DMS 273 treated with DMSO at 0.1 percent for 48 hours (cell line): ENCODE measurements around the gene CD8B.

ENCODE experiments used
- DNase-seq: peaks from one replicate; lab custom pipeline; 2025; lab: John Stamatoyannopoulos, UW

The CD8B gene

GRCh38 chr2:86800856-86801567 is 60.7 kb downstream of the CD8B start:
- no peak for DNase-seq

DNA sequence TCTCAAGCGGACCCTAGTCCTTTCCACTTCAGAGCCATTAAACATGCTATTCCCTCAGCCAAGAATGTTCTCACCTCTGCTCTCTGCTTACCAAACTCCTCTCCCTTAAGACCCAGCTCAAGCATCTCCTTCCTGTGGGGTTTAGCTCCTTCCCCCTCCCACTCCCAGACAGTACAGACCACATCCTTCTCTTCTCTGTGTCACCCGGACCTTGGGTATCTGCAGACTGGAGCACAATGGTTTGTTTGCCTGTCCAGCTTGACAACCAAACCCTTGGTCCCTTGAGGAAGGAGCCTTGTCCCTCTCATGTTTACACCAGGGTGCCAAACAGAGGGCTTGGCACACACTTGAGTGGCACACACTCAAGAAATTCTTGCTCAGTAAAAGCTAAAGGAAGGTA is 66.8 kb downstream of the CD8B start:
- DNase-seq = no peak

DNA sequence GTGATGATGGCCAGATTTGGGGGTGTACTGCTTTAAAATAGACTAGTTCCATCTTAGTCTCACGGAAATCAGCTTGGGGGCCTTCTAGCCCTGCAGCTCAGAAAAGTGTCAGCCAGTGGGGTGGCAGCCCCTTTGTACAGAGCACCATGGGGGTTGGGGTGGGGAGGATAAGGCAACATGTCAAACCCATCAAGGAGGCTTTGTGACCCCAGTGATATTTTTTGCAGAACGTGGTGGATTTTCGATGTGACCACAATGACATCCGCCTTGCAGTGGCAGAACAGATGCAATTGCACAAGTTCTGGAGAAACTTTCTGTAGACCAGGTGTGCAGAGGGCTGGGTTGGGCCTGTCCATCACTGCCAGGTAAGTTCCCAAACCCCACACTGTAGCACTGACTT is 67.9 kb downstream of the CD8B start:
- no peak for DNase-seq

- no peak for DNase-seq
Observed at GRCh38 chr2:86791573-86791972, 70.1 kb downstream of the CD8B start.

DNA sequence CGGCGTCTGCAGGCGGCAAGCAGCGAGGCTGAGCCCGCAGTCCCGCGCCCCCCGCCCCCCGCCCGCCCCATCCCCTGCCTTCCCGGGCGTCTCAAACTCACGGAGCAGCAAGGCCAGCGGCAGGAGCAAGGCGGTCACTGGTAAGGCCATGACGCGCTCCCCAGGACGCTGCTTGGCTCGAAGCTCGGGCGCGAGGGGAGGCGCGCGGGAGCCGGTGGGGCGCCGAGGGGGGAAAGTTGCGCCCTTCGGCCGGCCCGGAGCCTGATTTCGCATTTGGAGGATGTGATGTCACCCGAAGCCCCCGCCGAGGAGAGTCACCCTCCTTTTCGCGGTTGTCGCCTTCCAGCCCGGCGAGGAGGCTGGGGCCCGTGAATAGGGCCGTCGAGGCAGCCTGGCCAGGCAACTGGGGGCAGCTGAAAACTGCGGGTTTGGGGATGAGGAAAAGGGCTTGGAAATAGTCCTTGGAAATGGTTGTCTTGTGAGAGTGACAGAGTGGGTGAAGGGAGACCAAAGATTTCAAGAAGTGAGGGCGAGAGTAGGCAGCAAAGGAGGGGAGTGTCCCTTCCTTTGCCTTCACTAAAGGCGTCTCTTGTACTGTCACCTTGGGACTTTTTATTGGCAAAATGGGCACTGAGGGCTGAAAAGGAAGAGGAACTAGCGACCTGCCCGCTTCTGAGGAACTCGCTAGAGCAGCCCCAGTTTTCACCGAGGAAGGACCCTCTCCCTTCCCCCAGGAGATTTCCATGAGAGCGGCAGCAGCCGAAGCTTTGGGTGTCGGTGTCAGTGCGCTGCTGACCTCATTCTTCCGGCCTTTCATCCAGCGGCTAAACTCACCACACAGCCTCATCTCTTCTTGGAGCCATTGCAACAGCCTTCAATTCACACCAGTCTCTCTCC is 70.8 kb downstream of the CD8B start, which contains the start of gene CD8A:
Gene CD8A (minus strand): TSS at position 238 of the 897 bp plus-strand sequence. CDS start 88 bp downstream, at position 150.
- no peak for DNase-seq

DNA sequence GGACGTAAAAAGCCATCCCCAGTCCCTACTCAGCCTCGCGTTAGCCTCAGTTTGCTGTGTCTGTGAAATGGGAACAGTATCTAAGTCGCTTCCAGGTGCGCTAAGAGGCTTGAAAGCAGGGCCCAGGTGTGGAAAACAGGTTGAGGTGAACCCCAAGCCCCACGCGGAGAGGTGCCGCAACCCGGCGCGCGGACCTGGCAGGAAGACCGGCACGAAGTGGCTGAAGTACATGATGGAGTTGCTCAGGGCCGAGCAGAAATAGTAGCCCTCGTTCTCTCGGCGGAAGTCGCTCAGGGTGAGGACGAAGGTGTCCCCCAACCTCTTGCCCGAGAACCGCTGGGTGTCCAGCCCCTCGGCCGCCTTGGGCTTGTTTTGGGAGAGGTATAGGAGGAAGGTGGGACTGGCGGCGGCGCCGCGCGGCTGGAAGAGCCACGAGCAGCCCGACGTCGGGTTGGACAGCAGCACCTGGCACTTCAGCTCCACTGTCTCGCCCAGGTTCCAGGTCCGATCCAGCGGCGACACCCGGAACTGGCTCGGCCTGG is 71.5 kb downstream of the CD8B start:
- DNase-seq = no peak

- no peak for DNase-seq
Observed at GRCh38 chr2:86789687-86790133, 72.0 kb downstream of the CD8B start.

GRCh38 chr2:86788881-86789686 is 72.6 kb downstream of the CD8B start:
- no peak for DNase-seq

GRCh38 chr2:86788165-86788564 is 73.5 kb downstream of the CD8B start:
- no peak for DNase-seq

DNA sequence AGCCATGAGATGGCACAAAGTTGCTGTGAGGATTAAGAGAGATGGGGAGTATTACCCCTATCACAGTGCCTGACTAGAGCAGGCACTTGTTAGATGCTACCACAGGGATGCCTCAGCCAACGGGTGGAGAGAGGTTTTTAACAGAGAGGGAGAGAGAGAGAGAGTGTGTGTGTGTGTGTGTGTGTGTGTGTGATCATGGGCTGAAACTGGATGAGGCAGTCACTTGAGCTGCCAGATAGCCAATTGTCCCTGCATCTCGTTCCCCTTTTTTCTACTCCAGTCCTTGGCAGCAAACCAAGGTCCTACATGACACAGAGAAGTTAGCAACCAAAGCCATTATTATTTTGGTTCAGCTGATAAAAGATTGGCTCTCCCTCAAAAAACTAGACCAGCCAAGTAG is 74.0 kb downstream of the CD8B start:
- DNase-seq = no peak

- DNase-seq = no peak
Observed at GRCh38 chr2:86786001-86786536, 75.6 kb downstream of the CD8B start.

DNA sequence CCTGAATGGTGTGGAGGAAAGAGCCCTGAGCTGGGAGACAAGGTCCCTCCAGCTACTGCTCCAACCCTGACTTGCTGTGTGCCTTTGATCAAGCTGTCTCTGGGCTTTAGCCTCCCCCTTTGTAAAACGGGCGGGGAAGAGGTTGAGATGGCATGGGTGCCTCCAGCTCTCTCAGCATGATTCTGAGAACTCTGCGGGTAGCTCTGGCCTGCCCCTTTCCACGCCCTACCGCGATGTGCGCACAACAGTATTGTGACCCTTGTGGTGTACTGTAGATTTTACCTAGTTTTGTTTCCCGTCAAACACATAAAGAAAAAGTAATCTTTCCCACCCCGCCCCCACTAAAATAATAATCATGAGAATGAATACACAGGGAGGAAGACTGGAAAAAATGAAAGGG is 76.2 kb downstream of the CD8B start:
- no peak for DNase-seq

DNA sequence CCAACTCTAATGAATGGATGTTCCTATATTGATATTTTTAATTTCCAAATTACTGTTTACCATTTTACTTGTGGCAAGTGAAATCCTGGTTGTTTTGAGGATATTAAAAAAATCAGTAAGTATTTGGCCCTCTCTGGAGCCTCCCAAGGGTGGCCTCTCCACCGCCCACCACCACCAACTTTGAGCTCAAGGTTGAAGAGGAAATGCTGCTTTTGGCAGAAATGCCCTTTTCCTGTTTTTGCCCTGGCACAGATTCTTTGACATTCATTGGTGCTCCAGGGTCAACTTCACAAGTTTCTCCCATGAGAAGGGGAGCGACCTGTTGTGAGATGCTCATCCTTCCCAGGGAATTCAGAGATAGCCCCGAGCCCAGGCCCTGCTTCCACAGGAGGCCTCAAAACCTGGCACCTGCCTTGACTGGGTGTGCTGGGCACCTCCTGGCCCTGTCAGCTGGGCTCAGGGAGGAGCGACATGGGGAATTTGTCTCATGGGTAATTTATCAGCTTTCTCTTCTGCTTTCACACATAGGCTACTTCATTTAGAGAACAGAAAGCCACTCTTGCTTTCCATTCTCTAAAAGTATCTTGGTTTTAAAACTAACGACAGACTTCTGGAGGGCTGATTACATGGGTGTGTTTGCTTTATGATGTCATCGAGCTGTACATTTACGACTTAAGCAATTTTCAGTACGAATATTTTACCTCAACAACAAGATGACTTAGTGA is 77.9 kb downstream of the CD8B start:
- DNase-seq = no peak

DNA sequence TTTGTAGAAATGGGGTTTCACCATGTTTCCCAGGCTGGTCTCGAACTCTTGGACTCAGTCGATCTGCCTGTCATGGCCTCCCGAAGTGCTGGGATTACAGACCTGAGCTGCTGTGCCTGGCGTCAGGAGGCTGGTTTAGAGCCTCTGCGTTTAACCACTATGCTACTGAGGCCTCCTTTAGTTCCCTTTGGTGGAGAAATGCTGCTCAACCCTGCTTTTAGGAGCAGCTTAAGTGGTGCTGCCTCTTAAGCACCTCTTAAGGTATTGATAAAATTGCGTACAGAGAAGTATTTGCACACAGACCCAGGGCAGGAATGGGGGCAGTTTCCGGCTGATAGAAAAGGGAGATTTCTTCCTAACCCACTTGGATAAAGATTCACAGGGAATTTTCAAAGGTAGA is 78.9 kb downstream of the CD8B start:
- no peak for DNase-seq

GRCh38 chr2:86781363-86781762 is 80.3 kb downstream of the CD8B start:
- no peak for DNase-seq

- DNase-seq = no peak
Observed at GRCh38 chr2:86779971-86780370, 81.7 kb downstream of the CD8B start.

- DNase-seq = no peak
Observed at GRCh38 chr2:86778957-86779356, 82.7 kb downstream of the CD8B start.

GRCh38 chr2:86776532-86776931 is 85.2 kb downstream of the CD8B start:
- DNase-seq = no peak

DNA sequence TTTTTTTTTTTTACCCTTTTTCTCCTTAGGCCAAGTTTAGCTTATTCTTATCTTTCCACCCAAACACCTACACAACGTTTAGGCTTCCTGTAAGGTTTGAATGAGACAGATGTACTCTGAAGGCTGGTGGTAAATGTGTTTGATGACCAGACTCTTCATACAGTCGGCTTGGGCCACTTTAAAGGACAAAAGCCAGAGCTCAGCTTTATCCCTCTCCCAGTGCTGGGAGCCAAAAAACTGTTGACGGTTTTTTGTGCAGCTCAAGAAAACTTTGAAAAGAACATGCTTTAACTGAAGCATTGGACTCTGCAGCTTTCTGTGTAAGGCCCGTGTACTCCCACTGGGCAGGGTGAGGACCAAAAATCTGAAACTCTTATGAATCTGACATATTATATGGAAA is 86.3 kb downstream of the CD8B start:
- DNase-seq = no peak

DNA sequence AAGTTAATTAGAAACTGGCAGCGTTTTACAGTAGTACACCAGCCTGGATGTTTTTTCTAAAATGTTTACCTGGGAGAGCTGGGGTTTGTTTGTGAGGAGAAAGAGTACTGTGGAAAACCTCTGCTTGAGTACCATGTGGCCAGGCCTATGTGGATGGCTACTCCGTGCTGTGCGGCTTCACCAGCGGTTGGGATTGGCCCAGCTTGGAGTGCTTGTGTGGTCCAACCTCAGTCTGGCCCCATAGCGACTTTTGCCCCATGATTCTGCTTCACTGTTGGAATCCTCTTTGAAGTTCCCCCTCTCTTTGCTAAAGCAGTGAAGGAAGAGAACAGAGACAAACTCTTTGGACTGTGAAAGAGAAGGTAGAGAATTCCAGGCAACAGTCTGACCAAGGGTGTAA is 86.8 kb downstream of the CD8B start:
- no peak for DNase-seq

DNA sequence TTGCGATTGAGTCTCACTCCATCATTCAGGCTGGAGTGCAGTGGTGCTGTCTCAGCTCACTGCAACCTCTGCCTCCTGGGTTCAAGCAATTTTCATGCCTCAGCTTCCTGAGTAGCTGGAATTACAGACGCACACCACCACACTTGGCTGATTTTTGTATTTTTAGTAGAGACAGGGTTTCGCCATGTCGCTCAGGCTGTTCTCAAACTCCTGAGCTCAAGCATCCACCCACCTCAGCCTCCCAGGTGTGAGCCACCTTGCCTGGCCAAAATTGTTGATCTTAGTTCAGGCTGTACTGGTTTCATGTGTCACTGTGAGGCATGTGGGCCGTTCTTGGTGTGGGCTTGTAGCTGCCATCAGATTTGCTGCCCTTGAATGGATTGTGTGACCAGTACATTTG is 89.1 kb downstream of the CD8B start:
- DNase-seq = no peak
